NCI-H82 (cell line): ENCODE measurements around the gene LMF1.

Experiments used
- DNase-seq: peaks from one replicate; lab custom pipeline; 2025; lab: John Stamatoyannopoulos, UW

The LMF1 gene

GRCh38 chr16:984736-985636 is 14.2 kb upstream of the LMF1 start:
- DNase-seq, result no peak

- no peak for DNase-seq
Measured at GRCh38 chr16:984121-984694, 13.4 kb upstream of the LMF1 start.

GRCh38 chr16:983044-984030 is 12.6 kb upstream of the LMF1 start:
- DNase-seq, result no peak

- no peak for DNase-seq
Measured at GRCh38 chr16:982145-983043, 11.6 kb upstream of the LMF1 start.

- DNase-seq, result no peak
Measured at GRCh38 chr16:981695-982144, 10.9 kb upstream of the LMF1 start, which contains the start of gene SOX8. Gene SOX8, plus strand, starts transcription at chr16:981770. Its CDS starts 153 bp downstream, at chr16:981923.

- DNase-seq, result no peak
Measured at GRCh38 chr16:980595-980854, 9.7 kb upstream of the LMF1 start.

- DNase-seq, result no peak
Measured at GRCh38 chr16:979859-980594, 9.2 kb upstream of the LMF1 start.

GRCh38 chr16:979147-979546 is 8.4 kb upstream of the LMF1 start:
- DNase-seq, result no peak

GRCh38 chr16:978403-978802 is 7.6 kb upstream of the LMF1 start:
- DNase-seq, result no peak

- DNase-seq, result no peak
Measured at GRCh38 chr16:977896-978295, 7.1 kb upstream of the LMF1 start.

GRCh38 chr16:977081-977701 is 6.4 kb upstream of the LMF1 start:
- no peak for DNase-seq

- no peak for DNase-seq
Measured at GRCh38 chr16:976389-976931, 5.7 kb upstream of the LMF1 start.

- no peak for DNase-seq
Measured at GRCh38 chr16:975291-975690, 4.5 kb upstream of the LMF1 start.

- DNase-seq, result no peak
Measured at GRCh38 chr16:974611-975261, 4.0 kb upstream of the LMF1 start.

- DNase-seq, result no peak
Measured at GRCh38 chr16:974001-974601, 3.3 kb upstream of the LMF1 start.

GRCh38 chr16:973366-973765 is 2.6 kb upstream of the LMF1 start:
- DNase-seq, result no peak

- no peak for DNase-seq
Measured at GRCh38 chr16:972316-973002, 1.7 kb upstream of the LMF1 start.

- no peak for DNase-seq
Measured at GRCh38 chr16:971981-972315, 1.2 kb upstream of the LMF1 start.

GRCh38 chr16:971582-971905 is 760 bp upstream of the LMF1 start:
- DNase-seq, result no peak
